B cell (primary cell): ENCODE results near the gene ELFN1.

Experiments used
- EZH2 ChIP-seq: IDR thresholded peaks from 2 replicates; pipeline ENCODE4 v1.6.1; 2012; ENCODE audit warnings: borderline replicate concordance, low read depth, mild to moderate bottlenecking, moderate library complexity, low read length; ENCODE audit not compliant: insufficient read depth, poor library complexity, severe bottlenecking
- TF ChIP-seq, protein P1 (sequence below): fragments of 200-600 bp; IDR thresholded peaks from one replicate; pipeline ENCODE4 v1.8.0; 2022; ENCODE audit warnings: antibody characterized with exemption, mild to moderate bottlenecking

DNA sequence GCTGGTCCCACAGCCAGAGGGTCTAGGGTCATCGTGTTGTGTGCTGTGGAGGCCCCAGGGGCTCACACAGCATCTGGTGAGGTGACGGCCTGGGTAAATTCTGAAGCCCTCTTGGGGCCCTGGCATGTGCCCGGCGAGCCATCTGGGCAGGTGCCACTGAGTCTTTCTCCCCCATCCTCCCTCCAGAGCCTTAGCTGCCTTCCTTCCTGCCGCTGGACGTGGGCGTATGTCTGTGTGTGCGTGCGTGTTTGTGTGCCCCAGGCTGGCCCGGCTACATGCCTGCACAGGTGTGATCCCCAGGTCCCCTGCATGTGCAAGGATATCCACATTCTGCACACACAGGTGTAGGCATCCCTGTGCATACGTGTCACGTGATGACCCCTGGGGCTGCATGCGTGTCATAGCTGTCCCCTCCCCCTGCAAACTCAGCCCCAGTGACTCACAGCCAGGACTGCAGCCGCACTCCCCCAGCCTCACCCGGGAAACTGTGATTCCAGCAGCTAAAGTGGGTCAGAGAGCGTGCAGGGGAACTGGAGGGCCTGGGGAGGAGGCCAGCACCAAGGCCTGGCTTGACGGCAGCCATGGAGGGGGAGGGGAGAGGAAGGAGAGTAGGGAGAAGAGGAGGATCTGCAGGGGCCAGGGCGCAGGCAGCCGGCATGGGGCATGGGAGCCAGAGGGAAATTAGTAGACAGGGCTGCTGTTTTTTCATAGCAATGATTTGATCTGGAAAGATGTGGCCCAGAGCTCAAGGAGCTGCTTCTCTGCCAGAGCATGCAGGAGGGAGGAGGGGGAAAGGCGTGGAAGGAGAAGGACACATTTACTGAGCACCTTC, 46.4 kb downstream of the ELFN1 start:
- TF ChIP-seq, protein P1, sequence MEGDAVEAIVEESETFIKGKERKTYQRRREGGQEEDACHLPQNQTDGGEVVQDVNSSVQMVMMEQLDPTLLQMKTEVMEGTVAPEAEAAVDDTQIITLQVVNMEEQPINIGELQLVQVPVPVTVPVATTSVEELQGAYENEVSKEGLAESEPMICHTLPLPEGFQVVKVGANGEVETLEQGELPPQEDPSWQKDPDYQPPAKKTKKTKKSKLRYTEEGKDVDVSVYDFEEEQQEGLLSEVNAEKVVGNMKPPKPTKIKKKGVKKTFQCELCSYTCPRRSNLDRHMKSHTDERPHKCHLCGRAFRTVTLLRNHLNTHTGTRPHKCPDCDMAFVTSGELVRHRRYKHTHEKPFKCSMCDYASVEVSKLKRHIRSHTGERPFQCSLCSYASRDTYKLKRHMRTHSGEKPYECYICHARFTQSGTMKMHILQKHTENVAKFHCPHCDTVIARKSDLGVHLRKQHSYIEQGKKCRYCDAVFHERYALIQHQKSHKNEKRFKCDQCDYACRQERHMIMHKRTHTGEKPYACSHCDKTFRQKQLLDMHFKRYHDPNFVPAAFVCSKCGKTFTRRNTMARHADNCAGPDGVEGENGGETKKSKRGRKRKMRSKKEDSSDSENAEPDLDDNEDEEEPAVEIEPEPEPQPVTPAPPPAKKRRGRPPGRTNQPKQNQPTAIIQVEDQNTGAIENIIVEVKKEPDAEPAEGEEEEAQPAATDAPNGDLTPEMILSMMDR = no peak
- no peak for TF ChIP-seq EZH2
